OCI-LY1 (cell line): ENCODE data around the gene TIMM22.

Source experiments
- H2AFZ ChIP-seq: fragments of 200-600 bp; sonication (generic), shearing (Covaris generic); 2 replicates; pipeline ENCODE4 v1.6.0; 2014; ENCODE audit warnings: antibody characterized with exemption, mild to moderate bottlenecking, low read length
- H3F3A ChIP-seq: fragments of 200-600 bp; sonication (generic), shearing (Covaris generic); 2 replicates; pipeline ENCODE4 v1.6.0; 2014; ENCODE audit warnings: mild to moderate bottlenecking, antibody characterized with exemption, low read length, moderate library complexity; ENCODE audit not compliant: insufficient read depth
- H3K27ac ChIP-seq: fragments of 200-600 bp; sonication (generic); 2 replicates; pipeline ENCODE4 v1.5.1; 2014; ENCODE audit warnings: low read length, mixed run types, mild to moderate bottlenecking, low read depth; ENCODE audit not compliant: poor library complexity, severe bottlenecking
- H3K27me3 ChIP-seq: fragments of 200-600 bp; sonication (generic); 2 replicates; pipeline ENCODE4 v1.6.0; 2014; ENCODE audit warnings: antibody characterized with exemption, mild to moderate bottlenecking, low read length, moderate library complexity; ENCODE audit not compliant: insufficient read depth
- H3K36me3 ChIP-seq: fragments of 200-600 bp; sonication (generic); 2 replicates; pipeline ENCODE4 v1.6.1; 2014; ENCODE audit warnings: mild to moderate bottlenecking, antibody characterized with exemption, low read length, moderate library complexity, mixed read lengths; ENCODE audit not compliant: insufficient read depth
- H3K4me1 ChIP-seq: fragments of 200-600 bp; sonication (generic); 2 replicates; pipeline ENCODE4 v1.5.1; 2014; ENCODE audit warnings: mild to moderate bottlenecking, low read length, moderate library complexity; ENCODE audit not compliant: insufficient read depth, severe bottlenecking
- H3K4me2 ChIP-seq: fragments of 200-600 bp; sonication (generic), shearing (Covaris generic); 2 replicates; pipeline ENCODE4 v1.6.1; 2014; ENCODE audit warnings: low read length
- H3K4me3 ChIP-seq: fragments of 200-600 bp; sonication (generic); 2 replicates; pipeline ENCODE4 v1.5.1; 2014; ENCODE audit warnings: low read length, low read depth, mild to moderate bottlenecking, mixed read lengths; ENCODE audit not compliant: poor library complexity, severe bottlenecking
- H3K79me2 ChIP-seq: fragments of 200-600 bp; shearing (Covaris generic); 2 replicates; pipeline ENCODE4 v1.6.1; 2016; ENCODE audit warnings: mixed run types, low read length, mixed read lengths; ENCODE audit not compliant: insufficient read depth
- H3K9ac ChIP-seq: fragments of 200-600 bp; sonication (generic), shearing (Covaris generic); 2 replicates; pipeline ENCODE4 v1.6.1; 2014; ENCODE audit warnings: mild to moderate bottlenecking, low read length, mixed read lengths
- H3K9me2 ChIP-seq: fragments of 200-600 bp; sonication (generic), shearing (Covaris generic); 2 replicates; pipeline ENCODE4 v1.6.1; 2014; ENCODE audit warnings: low read depth, mild to moderate bottlenecking, low read length, mixed read lengths
- H3K9me3 ChIP-seq: fragments of 200-600 bp; shearing (Covaris generic); 2 replicates; pipeline ENCODE4 v1.6.1; 2014; ENCODE audit warnings: low read length, mixed read lengths
- H4K20me1 ChIP-seq: fragments of 200-600 bp; sonication (generic), shearing (Covaris generic); 2 replicates; pipeline ENCODE4 v1.6.0; 2016; ENCODE audit warnings: mild to moderate bottlenecking, low read length; ENCODE audit not compliant: insufficient read depth
- CTCF ChIP-seq: fragments of 200-600 bp; sonication (generic), shearing (Covaris generic); IDR thresholded peaks from 2 replicates; pipeline ENCODE4 v1.5.1; 2017; ENCODE audit warnings: mild to moderate bottlenecking, antibody characterized with exemption, low read length, moderate library complexity, mixed read lengths
- EZH2 ChIP-seq: fragments of 200-600 bp; sonication (generic), shearing (Covaris generic); IDR thresholded peaks from 2 replicates; pipeline ENCODE4 v1.8.0; 2017; ENCODE audit warnings: borderline replicate concordance, mixed run types, mild to moderate bottlenecking, antibody characterized with exemption, low read length, moderate library complexity, mixed read lengths

Gene TIMM22

GRCh38 chr17:954431-955164, 42.3 kb upstream of the TIMM22 start:
- no peak overlapping the region for H3K4me2 ChIP-seq
- no peaks in the 10 kb centered on the region for H3K9me3 ChIP-seq
- no peaks in the 10 kb centered on the region for H3K4me1 ChIP-seq
- H3K27ac ChIP-seq, result no peak overlapping the region
- H2AFZ ChIP-seq, result no peak overlapping the region
- TF ChIP-seq CTCF, result no peak
- TF ChIP-seq EZH2, result no peak
- no peak overlapping the region for H3K9ac ChIP-seq
- H3K4me3 ChIP-seq, result no peak overlapping the region
- no peaks in the 10 kb centered on the region for H3K79me2 ChIP-seq
- H3K9me2 ChIP-seq, result no peaks in the 10 kb centered on the region
- no peaks in the 10 kb centered on the region for H3F3A ChIP-seq
- no peaks in the 10 kb centered on the region for H4K20me1 ChIP-seq
- H3K36me3 ChIP-seq, result no peaks in the 10 kb centered on the region
- H3K27me3 ChIP-seq, result no peaks in the 10 kb centered on the region

- Histone ChIP-seq H3F3A (no peaks in the 10 kb centered on the region), H3K27ac (no peak overlapping the region)
These were observed 40.0 kb upstream of the TIMM22 start for GRCh38 chr17:956905-957304.

GRCh38 chr17:957856-958421, 39.0 kb upstream of the TIMM22 start:
- Histone ChIP-seq H3K9me2 (no peaks in the 10 kb centered on the region), H3K4me1 (no peaks in the 10 kb centered on the region), H2AFZ (no peak overlapping the region), H3K9me3 (no peaks in the 10 kb centered on the region), H3K4me3 (no peak overlapping the region), H3K27ac (no peak overlapping the region), H3K9ac (no peak overlapping the region), H3F3A (no peaks in the 10 kb centered on the region), H3K4me2 (no peak overlapping the region), H3K27me3 (no peaks in the 10 kb centered on the region), H3K36me3 (no peaks in the 10 kb centered on the region), H4K20me1 (no peaks in the 10 kb centered on the region), H3K79me2 (no peaks in the 10 kb centered on the region)
- TF ChIP-seq EZH2, result no peak
- no peak for TF ChIP-seq CTCF

More at GRCh38 chr17:956905-957304, 40.0 kb upstream of the TIMM22 start:
- H3K79me2 ChIP-seq, result no peaks in the 10 kb centered on the region
- TF ChIP-seq CTCF, result no peak
- no peak for TF ChIP-seq EZH2
- no peak overlapping the region for H3K9ac ChIP-seq
- H3K4me1 ChIP-seq, result no peaks in the 10 kb centered on the region
- no peaks in the 10 kb centered on the region for H3K9me3 ChIP-seq
- H3K27me3 ChIP-seq, result no peaks in the 10 kb centered on the region
- no peaks in the 10 kb centered on the region for H3K9me2 ChIP-seq
- no peaks in the 10 kb centered on the region for H4K20me1 ChIP-seq
- H3K36me3 ChIP-seq, result no peaks in the 10 kb centered on the region
- no peak overlapping the region for H2AFZ ChIP-seq
- no peak overlapping the region for H3K4me2 ChIP-seq
- H3K4me3 ChIP-seq, result no peak overlapping the region
